Esophagus muscularis mucosa (tissue), 4 donors: ENCODE measurements around the gene LCN9. TPM values are rescaled to one million over a fixed set of nuclear protein-coding genes. Genes with fewer than 3 reads are reported as not detected.

Source experiments
- DNase-seq: peaks from one replicate; pipeline ENCODE4 v3.0.0-alpha.2; 2017; ENCODE audit errors: extremely low spot score
- H3K27ac ChIP-seq, 4 donors: fragments of 200-600 bp; sonication (generic); replicated peaks in 1 of 4; 1 replicate in 3 of 4; 2 replicates in 1 of 4; pipeline ENCODE4 v1.5.1; 2016 to 2019; ENCODE audit warnings: mild to moderate bottlenecking in 1 of 4
- H3K27me3 ChIP-seq, 4 donors: fragments of 200-600 bp; sonication (generic); one replicate each; pipeline versions ENCODE4 v1.5.1 to v1.6.0; 2016 to 2019
- H3K36me3 ChIP-seq, 4 donors: fragments of 200-600 bp; sonication (generic); one replicate each; pipeline ENCODE4 v1.5.1; 2016 to 2019
- H3K4me1 ChIP-seq, 4 donors: fragments of 200-600 bp; sonication (generic); one replicate each; pipeline ENCODE4 v1.5.1; 2016 to 2019
- H3K4me3 ChIP-seq, 4 donors: fragments of 200-600 bp; sonication (generic); 1 replicate in 2 of 4; 2 replicates in 2 of 4; pipeline ENCODE4 v1.5.1; 2016 to 2019; ENCODE audit warnings: mild to moderate bottlenecking in 4 of 4, moderate library complexity in 1 of 4
- H3K9me3 ChIP-seq, 4 donors: fragments of 200-600 bp; sonication (generic); 1 replicate in 3 of 4; 2 replicates in 1 of 4; pipeline ENCODE4 v1.5.1; 2016 to 2019
- EP300 ChIP-seq: sonication (generic); formaldehyde crosslinking; IDR thresholded peaks from one replicate; pipeline ENCODE4 v1.6.1; 2017; ENCODE audit warnings: antibody characterized with exemption
- POLR2A ChIP-seq: fragments of 450-650 bp; IDR thresholded peaks from one replicate; pipeline ENCODE4 v1.6.1; 2017; ENCODE audit warnings: antibody characterized with exemption, moderate library complexity, mild to moderate bottlenecking, low read depth
- POLR2AphosphoS5 ChIP-seq, 2 donors: sonication (generic); formaldehyde crosslinking; IDR thresholded peaks; one replicate each; pipeline ENCODE4 v1.6.1; 2017; ENCODE audit warnings: antibody characterized with exemption in 2 of 2
- WGBS: methylation state at CpG from one replicate; pipeline ENCODE4 v1.1.5; 2018; 5-methylcytosine and 5-hydroxymethylcytosine counted together
- intact Hi-C: fragments of 100-400 bp; cut with DNase I; formaldehyde crosslinking; loops from one replicate; pipeline ENCODE4 v1.15.1; 2023
- total RNA-seq, 4 donors: library from RNA; depleted of rRNA; stranded (reverse); fragments of >200 nt; gene quantifications; one replicate each; pipeline versions ENCODE4 v1.1.0 to v1.2.1, GENCODE V29; 2016
- TF ChIP-seq, protein P1 (sequence below), 3 experiments: fragments of 200-600 bp in 2 of 3; fragments of 450-650 bp in 1 of 3; sonication (generic) in 2 of 3; IDR thresholded peaks; one replicate each; pipeline ENCODE4 v1.5.1; 2017 to 2019; ENCODE audit warnings: antibody characterized with exemption in 3 of 3, mild to moderate bottlenecking in 2 of 3, moderate library complexity in 1 of 3

Gene LCN9, protein sequence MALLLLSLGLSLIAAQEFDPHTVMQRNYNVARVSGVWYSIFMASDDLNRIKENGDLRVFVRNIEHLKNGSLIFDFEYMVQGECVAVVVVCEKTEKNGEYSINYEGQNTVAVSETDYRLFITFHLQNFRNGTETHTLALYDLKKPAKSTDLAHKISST
- total RNA-seq, result not detected

DNA sequence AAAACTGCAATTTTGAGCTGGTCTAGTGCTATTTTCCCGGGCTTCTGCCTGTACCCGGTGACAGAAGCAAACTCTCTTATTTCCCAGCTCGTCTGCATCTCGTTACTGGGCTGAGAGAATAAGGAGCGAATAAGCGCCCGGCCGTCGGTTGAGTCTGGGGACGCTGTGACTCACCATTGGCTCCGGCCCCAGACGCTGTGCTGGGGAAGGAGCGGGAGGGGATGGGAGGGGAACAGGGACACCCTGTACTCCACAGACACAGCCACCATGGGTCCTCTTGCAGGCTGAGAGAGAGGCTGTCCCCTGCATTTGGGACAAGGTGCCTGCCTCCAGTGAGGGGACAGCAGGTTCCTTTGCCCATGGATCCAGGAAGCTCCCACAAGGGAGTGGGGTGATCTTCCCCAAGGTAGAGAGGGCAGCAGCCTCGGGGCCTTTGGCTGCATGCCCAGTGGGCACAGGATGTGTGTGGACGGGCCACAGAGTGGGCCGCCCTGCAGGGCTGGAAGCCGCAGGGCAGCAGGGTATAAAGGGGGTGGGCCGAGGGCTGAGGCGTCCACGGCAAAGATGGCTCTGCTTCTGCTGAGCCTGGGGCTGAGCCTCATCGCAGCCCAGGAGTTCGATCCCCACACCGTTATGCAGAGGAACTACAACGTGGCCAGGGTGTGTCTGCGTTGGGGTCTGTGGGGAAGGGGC lies at the start of gene LCN9:
TSS of gene LCN9 (plus strand) at position 552 of the 693 bp plus-strand sequence. CDS start at position 565, 13 bp downstream.
- H3K9me3 ChIP-seq, result no peaks in the 10 kb centered on the region
- intact Hi-C loops, result no loop called here
- TF ChIP-seq, protein P1, sequence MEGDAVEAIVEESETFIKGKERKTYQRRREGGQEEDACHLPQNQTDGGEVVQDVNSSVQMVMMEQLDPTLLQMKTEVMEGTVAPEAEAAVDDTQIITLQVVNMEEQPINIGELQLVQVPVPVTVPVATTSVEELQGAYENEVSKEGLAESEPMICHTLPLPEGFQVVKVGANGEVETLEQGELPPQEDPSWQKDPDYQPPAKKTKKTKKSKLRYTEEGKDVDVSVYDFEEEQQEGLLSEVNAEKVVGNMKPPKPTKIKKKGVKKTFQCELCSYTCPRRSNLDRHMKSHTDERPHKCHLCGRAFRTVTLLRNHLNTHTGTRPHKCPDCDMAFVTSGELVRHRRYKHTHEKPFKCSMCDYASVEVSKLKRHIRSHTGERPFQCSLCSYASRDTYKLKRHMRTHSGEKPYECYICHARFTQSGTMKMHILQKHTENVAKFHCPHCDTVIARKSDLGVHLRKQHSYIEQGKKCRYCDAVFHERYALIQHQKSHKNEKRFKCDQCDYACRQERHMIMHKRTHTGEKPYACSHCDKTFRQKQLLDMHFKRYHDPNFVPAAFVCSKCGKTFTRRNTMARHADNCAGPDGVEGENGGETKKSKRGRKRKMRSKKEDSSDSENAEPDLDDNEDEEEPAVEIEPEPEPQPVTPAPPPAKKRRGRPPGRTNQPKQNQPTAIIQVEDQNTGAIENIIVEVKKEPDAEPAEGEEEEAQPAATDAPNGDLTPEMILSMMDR (IDR thresholded peaks at IDR 0.05), result no peak
- TF ChIP-seq POLR2AphosphoS5 (IDR thresholded peaks at IDR 0.05), result no peak
- no peak for TF ChIP-seq POLR2A
- TF ChIP-seq EP300, result no peak
- no peak within 1 kb of the TSS for H3K27ac ChIP-seq
- peaks cover 0 to 57% (median 0%) of the 10 kb centered on the region in 4 donors for H3K27me3 ChIP-seq
- no peaks in the 10 kb centered on the region for H3K4me1 ChIP-seq
- WGBS, result 56% methylated on average over 21 of the region's 25 CpGs
- no peak for DNase-seq
- H3K36me3 ChIP-seq, result no peaks in the 10 kb centered on the region
- H3K4me3 ChIP-seq, result no peak within 1 kb of the TSS

DNA sequence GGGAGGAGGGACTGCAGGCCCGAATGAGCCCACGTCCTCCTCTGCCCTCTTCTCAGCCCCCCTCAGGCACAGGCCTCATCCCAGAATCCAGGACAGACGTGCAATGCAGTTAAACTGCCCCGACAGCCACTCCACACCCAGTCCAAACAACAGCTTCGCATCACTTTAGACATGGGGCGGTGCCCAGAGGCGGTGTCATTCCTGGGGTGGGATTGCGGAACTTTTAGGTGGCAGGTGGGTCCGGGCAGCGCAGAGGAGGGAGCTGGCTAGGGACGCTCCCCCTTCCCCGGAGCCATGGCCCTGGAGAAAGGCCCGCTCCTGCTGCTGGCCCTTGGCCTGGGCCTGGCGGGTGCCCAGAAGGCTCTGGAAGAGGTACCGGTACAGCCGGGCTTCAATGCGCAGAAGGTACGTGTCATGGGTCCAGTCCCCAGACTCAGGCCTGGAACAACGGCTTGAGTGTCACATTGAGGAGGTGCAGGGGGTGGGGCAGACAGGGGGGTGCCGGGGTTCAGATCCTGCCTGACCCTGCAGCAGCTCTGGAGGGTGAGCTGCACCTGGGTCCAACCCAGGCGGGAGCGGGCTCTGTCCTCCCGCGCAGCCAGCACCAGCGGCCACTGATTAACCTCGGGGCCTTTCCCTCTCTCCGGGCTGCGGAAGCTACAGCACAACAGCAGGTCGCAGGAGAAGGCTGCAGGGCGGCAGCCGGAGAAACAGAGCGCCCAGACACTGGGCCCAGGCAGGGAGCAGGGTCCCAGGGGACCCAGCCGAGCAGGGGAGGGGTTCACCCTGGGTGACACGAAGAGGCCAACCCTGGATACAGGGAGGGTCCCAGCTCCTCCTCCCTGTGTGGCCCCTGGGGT lies 48.9 kb upstream of the LCN9 start:
- Histone ChIP-seq H3K27me3 (peaks cover 0 to 90% (median 0%) of the 10 kb centered on the region in 4 donors), H3K27ac (no peak overlapping the region), H3K4me1 (no peaks in the 10 kb centered on the region), H3K4me3 (no peak overlapping the region), H3K36me3 (no peaks in the 10 kb centered on the region), H3K9me3 (no peaks in the 10 kb centered on the region)
- 78% methylated on average over 13 of the region's 34 CpGs for WGBS
- peak; percentile 62 for DNase-seq
- intact Hi-C loops, result no loop called here
- TF ChIP-seq POLR2A (no peak), EP300 (no peak), POLR2AphosphoS5 (IDR thresholded peaks at IDR 0.05) (no peak)
- TF ChIP-seq, protein P1 (IDR thresholded peaks at IDR 0.05), result no peak

DNA sequence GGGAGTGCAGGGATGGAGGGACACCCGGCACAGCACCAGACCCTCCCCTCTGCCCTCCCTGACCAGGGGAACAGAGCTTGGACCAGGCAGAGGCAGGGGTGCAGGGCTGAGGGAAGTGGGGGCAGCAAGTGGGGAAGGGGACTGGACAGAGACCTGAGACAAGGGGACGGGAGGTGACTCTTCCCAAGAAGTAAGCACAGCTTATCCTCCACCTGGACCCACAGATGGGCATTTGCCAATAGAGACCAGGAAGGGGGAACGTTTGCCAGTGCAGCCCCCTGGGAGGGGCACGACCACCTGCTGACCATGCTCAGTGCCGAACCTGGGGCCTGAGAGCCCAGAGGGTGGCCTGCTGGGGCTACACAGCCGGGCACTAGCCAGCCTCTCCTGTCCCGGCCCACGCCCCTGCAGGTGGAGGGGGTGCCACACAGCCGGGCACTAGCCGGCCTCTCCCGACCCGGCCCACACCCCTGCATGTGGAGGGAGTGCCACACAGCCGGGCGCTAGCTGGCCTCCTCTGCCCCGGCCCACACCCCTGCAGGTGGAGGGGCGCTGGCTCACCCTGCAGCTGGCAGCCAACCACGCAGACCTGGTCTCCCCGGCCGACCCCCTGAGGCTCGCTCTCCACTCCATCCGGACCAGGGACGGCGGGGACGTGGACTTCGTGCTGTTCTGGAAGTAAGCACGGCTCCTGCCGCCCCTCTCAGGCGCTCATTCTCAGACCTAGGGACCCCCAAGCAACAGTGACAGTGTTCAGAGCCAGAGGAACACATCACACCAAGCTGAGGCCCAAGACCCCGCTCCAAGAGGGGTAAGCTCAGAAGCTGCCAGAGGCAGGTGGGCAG lies 48.1 kb upstream of the LCN9 start:
- peaks cover 0 to 91% (median 0%) of the 10 kb centered on the region in 4 donors for H3K27me3 ChIP-seq
- H3K9me3 ChIP-seq, result no peaks in the 10 kb centered on the region
- TF ChIP-seq, protein P1 (IDR thresholded peaks at IDR 0.05), result no peak
- TF ChIP-seq EP300 (no peak), POLR2AphosphoS5 (IDR thresholded peaks at IDR 0.05) (no peak), POLR2A (no peak)
- H3K36me3 ChIP-seq, result no peaks in the 10 kb centered on the region
- H3K27ac ChIP-seq, result no peak overlapping the region
- no peak overlapping the region for H3K4me3 ChIP-seq
- intact Hi-C loops, result no loop called here
- no peaks in the 10 kb centered on the region for H3K4me1 ChIP-seq
- peak; percentile 89 for DNase-seq
- WGBS, result 78% methylated on average over 9 of the region's 29 CpGs
